GM21786 (cell line): ENCODE measurements around the gene SELENOI.

Experiments used
- ATAC-seq: cut with Tn5 transposase; IDR thresholded peaks from one replicate; pipeline ENCODE4 v1.9.1; 2021; ENCODE audit not compliant: unreplicated experiment

The SELENOI gene

GRCh38 chr2:26444236-26444635 lies 98.3 kb downstream of the SELENOI start:
- ATAC-seq = no peak
